HL-60 (cell line): Measurements from ENCODE around the gene RNGTT.

Experiments used
- CTCF ChIP-seq: IDR thresholded peaks from one replicate; pipeline ENCODE4 v1.5.1; 2011; ENCODE audit warnings: low read length, control low read depth, inconsistent platforms; ENCODE audit not compliant: insufficient read depth
- GABPA ChIP-seq: IDR thresholded peaks from 2 replicates; pipeline ENCODE4 v1.6.1; 2012; ENCODE audit warnings: low read depth
- POLR2AphosphoS5 ChIP-seq: IDR thresholded peaks from 2 replicates; pipeline ENCODE4 v1.6.1; 2012; ENCODE audit warnings: low read depth

GRCh38 chr6:88810089-88810488 is 153.3 kb downstream of the RNGTT start:
- TF ChIP-seq CTCF, result no peak
- no peak for TF ChIP-seq POLR2AphosphoS5
- TF ChIP-seq GABPA, result no peak
